Hepatocyte (in vitro differentiated cells): ENCODE results near the gene TANGO2. TPM values are rescaled to one million over a fixed set of nuclear protein-coding genes. Genes with fewer than 3 reads are reported as not detected.
A peak's percentile ranks its signal among the peaks of the same experiment; 100 is the strongest.

Experiments used
- DNase-seq: peaks from one replicate; pipeline ENCODE4 v3.0.0-alpha.2; 2016; ENCODE audit warnings: low spot score
- H2AFZ ChIP-seq: fragments of 200-600 bp; sonication (generic); 2 replicates; pipeline ENCODE4 v1.6.0; 2016; ENCODE audit warnings: antibody characterized with exemption, mild to moderate bottlenecking
- H3K27ac ChIP-seq: fragments of 200-600 bp; sonication (generic); 2 replicates; pipeline ENCODE4 v1.5.1; 2016; ENCODE audit warnings: mild to moderate bottlenecking
- H3K27me3 ChIP-seq: fragments of 200-600 bp; sonication (generic); 2 replicates; pipeline ENCODE4 v1.6.1; 2016
- H3K36me3 ChIP-seq: fragments of 200-600 bp; sonication (generic); replicated peaks from 2 replicates; pipeline ENCODE4 v1.5.1; 2016; ENCODE audit warnings: low read depth; ENCODE audit not compliant: insufficient read depth
- H3K4me1 ChIP-seq: fragments of 200-600 bp; sonication (generic); 2 replicates; pipeline ENCODE4 v1.5.1; 2016; ENCODE audit warnings: mild to moderate bottlenecking, moderate library complexity; ENCODE audit not compliant: insufficient read depth
- H3K4me2 ChIP-seq: fragments of 200-600 bp; sonication (generic); 2 replicates; pipeline ENCODE4 v1.6.0; 2016
- H3K4me3 ChIP-seq: fragments of 200-600 bp; sonication (generic); 2 replicates; pipeline ENCODE4 v1.5.1; 2016; ENCODE audit warnings: mild to moderate bottlenecking
- H3K79me2 ChIP-seq: fragments of 200-600 bp; sonication (generic); 2 replicates; pipeline ENCODE4 v1.6.0; 2017; ENCODE audit warnings: mild to moderate bottlenecking
- H3K9me2 ChIP-seq: fragments of 200-600 bp; sonication (generic); replicated peaks from 2 replicates; pipeline ENCODE4 v1.6.0; 2017; ENCODE audit warnings: mild to moderate bottlenecking; ENCODE audit not compliant: insufficient read depth
- H3K9me3 ChIP-seq: fragments of 200-600 bp; sonication (generic); 2 replicates; pipeline ENCODE4 v1.5.1; 2016; ENCODE audit warnings: low read depth, mild to moderate bottlenecking
- H4K20me1 ChIP-seq: fragments of 200-600 bp; sonication (generic); 2 replicates; pipeline ENCODE4 v1.6.0; 2016; ENCODE audit warnings: mild to moderate bottlenecking; ENCODE audit not compliant: insufficient read depth, poor library complexity, severe bottlenecking
- EZH2 ChIP-seq: fragments of 200-600 bp; sonication (generic); IDR thresholded peaks from 2 replicates; pipeline ENCODE4 v1.6.1; 2016; ENCODE audit warnings: antibody characterized with exemption, mild to moderate bottlenecking, borderline replicate concordance
- EZH2phosphoT487 ChIP-seq: fragments of 200-600 bp; sonication (generic); IDR thresholded peaks from one replicate; pipeline ENCODE4 v1.6.1; 2018; ENCODE audit warnings: antibody characterized with exemption, mild to moderate bottlenecking, low read depth, moderate library complexity; ENCODE audit not compliant: unreplicated experiment, severe bottlenecking
- WGBS: methylation state at CpG from one replicate; pipeline ENCODE4 v1.1.6; 2016; ENCODE audit warnings: low lambda C conversion rate; ENCODE audit errors: missing lambda C conversion rate; 5-methylcytosine and 5-hydroxymethylcytosine counted together
- polyA plus RNA-seq: library from polyadenylated mRNA; unstranded; fragments of >200 nt; fragmentation: Nextera tagmentation; extraction: Ambion mirVana; gene quantifications from 2 replicates; pipeline ENCODE4 v1.2.1, GENCODE V29; 2016
- total RNA-seq: library from RNA; depleted of rRNA; stranded (reverse); fragments of >200 nt; gene quantifications from 2 replicates; pipeline ENCODE4 v1.2.3, GENCODE V29; 2014
- TF ChIP-seq, protein P1 (sequence below): fragments of 200-600 bp; sonication (generic); IDR thresholded peaks from 2 replicates; pipeline ENCODE4 v1.5.1; 2016; ENCODE audit warnings: antibody characterized with exemption, mild to moderate bottlenecking; ENCODE audit not compliant: poor library complexity

The TANGO2 gene
- total and polyA plus RNA-seq, 2 experiments from 2014 or later: 20.8 to 21.4 TPM

DNA sequence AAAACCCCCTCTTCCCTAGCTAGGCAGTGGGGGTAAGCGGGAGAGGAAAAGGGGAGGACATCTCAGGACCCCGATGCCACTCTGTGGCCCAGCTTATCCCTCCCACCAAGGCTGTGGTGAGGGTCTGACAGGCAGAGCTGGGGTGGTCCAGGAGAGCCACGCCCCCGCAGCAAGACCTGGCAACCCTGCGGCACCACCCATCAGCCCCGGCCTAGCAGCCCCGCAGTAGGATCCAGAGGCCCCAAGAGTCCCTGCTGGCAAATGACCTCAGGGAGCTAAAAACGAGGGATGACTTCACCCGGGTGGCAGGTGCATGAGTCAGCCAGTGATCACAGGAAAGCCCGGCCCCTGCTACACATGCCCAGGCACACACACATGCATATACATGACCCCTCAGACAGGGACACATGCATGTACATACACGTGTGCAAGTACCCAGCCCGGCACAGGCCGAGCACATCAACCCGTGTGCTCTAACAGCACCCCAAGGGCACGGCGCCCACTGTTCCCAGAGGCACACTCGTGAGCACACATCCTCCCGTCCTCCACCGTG is 36.6 kb upstream of the TANGO2 start:
- no peak overlapping the region for H3K4me2 ChIP-seq
- peak; percentile 70 for DNase-seq
- H3K79me2 ChIP-seq: peaks cover 13% of the 10 kb centered on the region
- no peaks in the 10 kb centered on the region for H3K27me3 ChIP-seq
- no peak overlapping the region for H3K4me3 ChIP-seq
- WGBS: 82% methylated on average over 19 of the region's 19 CpGs
- H2AFZ ChIP-seq: no peak overlapping the region
- H3K4me1 ChIP-seq: peaks cover 12% of the 10 kb centered on the region
- TF ChIP-seq EZH2 (no peak), EZH2phosphoT487 (no peak)
- TF ChIP-seq, protein P1, sequence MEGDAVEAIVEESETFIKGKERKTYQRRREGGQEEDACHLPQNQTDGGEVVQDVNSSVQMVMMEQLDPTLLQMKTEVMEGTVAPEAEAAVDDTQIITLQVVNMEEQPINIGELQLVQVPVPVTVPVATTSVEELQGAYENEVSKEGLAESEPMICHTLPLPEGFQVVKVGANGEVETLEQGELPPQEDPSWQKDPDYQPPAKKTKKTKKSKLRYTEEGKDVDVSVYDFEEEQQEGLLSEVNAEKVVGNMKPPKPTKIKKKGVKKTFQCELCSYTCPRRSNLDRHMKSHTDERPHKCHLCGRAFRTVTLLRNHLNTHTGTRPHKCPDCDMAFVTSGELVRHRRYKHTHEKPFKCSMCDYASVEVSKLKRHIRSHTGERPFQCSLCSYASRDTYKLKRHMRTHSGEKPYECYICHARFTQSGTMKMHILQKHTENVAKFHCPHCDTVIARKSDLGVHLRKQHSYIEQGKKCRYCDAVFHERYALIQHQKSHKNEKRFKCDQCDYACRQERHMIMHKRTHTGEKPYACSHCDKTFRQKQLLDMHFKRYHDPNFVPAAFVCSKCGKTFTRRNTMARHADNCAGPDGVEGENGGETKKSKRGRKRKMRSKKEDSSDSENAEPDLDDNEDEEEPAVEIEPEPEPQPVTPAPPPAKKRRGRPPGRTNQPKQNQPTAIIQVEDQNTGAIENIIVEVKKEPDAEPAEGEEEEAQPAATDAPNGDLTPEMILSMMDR: no peak
- H3K9me3 ChIP-seq: no peaks in the 10 kb centered on the region
- H3K36me3 ChIP-seq: no peaks in the 10 kb centered on the region
- no peaks in the 10 kb centered on the region for H3K9me2 ChIP-seq
- peaks cover 9% of the 10 kb centered on the region for H4K20me1 ChIP-seq
- peak overlapping the region; percentile 62 for H3K27ac ChIP-seq

DNA sequence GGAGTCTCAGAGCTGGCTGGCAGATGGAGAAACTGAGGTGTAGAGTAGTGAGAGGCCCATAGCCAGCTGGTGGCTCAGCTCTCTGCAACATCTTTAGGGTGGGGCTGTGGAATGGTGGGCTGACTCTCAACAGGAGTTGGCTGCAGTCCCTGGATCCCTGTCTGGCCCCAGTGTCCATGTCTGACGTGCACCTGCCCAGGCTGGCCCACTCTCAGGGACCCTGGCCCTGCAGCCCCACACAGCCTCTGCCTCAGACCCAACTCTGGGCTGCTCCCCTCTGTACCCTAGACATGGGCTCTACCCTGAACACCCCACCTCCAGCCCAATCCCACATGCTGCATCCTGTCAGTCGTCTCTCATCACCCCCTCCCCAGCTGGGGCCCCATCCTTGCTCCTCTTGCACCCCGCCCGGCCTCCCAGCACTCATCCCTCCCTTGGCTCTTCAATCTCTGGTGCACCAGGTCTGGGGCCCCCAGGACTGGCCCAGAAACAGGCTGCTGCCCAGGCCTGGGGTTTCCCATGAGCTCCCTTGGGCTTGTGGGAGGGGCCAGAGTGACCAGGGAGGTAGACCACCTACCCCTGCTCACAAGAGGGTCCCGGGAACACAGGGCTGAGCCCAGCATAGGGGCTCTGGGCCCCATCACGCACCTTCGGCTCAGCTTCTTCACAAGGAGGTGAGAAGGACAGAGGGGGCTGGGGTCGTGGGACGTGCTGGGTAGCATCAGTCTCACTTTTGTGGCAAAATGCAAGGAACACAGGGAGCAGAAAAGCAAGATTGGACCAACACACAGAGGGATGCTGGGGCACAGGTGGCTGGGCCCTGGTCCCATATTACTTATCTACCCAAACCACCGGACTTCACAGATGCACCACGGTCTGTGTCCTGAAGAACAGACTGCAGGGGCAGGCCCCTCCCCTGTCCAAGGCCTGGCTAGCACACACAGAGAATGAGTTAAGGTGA is 35.8 kb upstream of the TANGO2 start:
- H3K4me2 ChIP-seq: peak overlapping the region; percentile 95
- H3K27me3 ChIP-seq: no peaks in the 10 kb centered on the region
- no peak overlapping the region for H3K4me3 ChIP-seq
- H3K9me2 ChIP-seq: no peaks in the 10 kb centered on the region
- H4K20me1 ChIP-seq: peaks cover 9% of the 10 kb centered on the region
- H2AFZ ChIP-seq: no peak overlapping the region
- no peak for DNase-seq
- H3K4me1 ChIP-seq: peaks cover 12% of the 10 kb centered on the region
- 97% methylated on average over 11 of the region's 11 CpGs for WGBS
- TF ChIP-seq EZH2 (no peak), EZH2phosphoT487 (no peak)
- TF ChIP-seq, protein P1: no peak
- H3K27ac ChIP-seq: no peak overlapping the region
- no peaks in the 10 kb centered on the region for H3K9me3 ChIP-seq
- H3K36me3 ChIP-seq: no peaks in the 10 kb centered on the region
- peaks cover 13% of the 10 kb centered on the region for H3K79me2 ChIP-seq

DNA sequence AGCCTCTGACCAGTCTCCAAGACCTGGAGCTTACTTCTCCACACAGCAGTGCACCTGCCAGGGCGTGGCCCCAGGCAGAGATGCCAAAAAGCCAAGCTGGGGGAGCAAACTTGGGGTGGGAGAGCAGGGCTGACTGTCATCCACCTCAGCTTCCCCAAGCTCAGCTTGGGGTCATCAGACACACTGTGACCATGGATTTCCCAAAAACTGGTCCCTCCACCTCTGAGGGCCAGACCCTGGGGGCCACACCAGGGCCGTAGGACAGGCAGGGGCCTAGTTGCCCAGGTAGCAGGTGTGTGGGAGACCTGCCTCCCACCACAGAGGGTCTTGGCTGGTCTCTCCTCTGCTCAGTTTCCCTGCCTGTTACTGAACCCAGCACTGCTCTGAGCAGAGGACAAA is 34.9 kb upstream of the TANGO2 start:
- H3K27ac ChIP-seq: no peak overlapping the region
- H3K9me3 ChIP-seq: no peaks in the 10 kb centered on the region
- H3K4me2 ChIP-seq: peak overlapping the region; percentile 95
- peaks cover 13% of the 10 kb centered on the region for H3K79me2 ChIP-seq
- TF ChIP-seq, protein P1: no peak
- TF ChIP-seq EZH2 (no peak), EZH2phosphoT487 (no peak)
- H3K9me2 ChIP-seq: no peaks in the 10 kb centered on the region
- peak overlapping the region; percentile 91 for H3K4me3 ChIP-seq
- WGBS: 67% methylated on average over 2 of the region's 2 CpGs
- H4K20me1 ChIP-seq: peaks cover 9% of the 10 kb centered on the region
- no peaks in the 10 kb centered on the region for H3K27me3 ChIP-seq
- H2AFZ ChIP-seq: no peak overlapping the region
- H3K4me1 ChIP-seq: peaks cover 12% of the 10 kb centered on the region
- DNase-seq: no peak
- H3K36me3 ChIP-seq: no peaks in the 10 kb centered on the region
